Natural killer cell (primary cell): ENCODE data around the gene CSAG3. TPM values are rescaled to one million over a fixed set of nuclear protein-coding genes. Genes with fewer than 3 reads are reported as not detected.
"Not testable (repeated sequence)": the region's sequence is repeated elsewhere in the genome, so short reads cannot be mapped to it uniquely, and the experiment has no call there.

Experiments
- ATAC-seq, 3 donors: fragments of 150-1000 bp in 2 of 3; fragments of 200-7000 bp in 1 of 3; cut with Tn5 transposase; 1 replicate in 1 of 3; 2 replicates in 2 of 3; pipeline ENCODE4 v1.10.0; 2021; ENCODE audit warnings: mild to moderate bottlenecking in 2 of 3, moderate library complexity in 2 of 3
- DNase-seq, 2 donors: peaks; one replicate each; pipeline versions ENCODE4 v3.0.0 to v3.0.0-alpha.2; 2013 to 2021; ENCODE audit warnings: mixed read lengths in 1 of 2
- H3K27ac ChIP-seq: one replicate; pipeline ENCODE4 v1.5.1; 2013; ENCODE audit warnings: mild to moderate bottlenecking, low read length
- H3K27me3 ChIP-seq: one replicate; pipeline ENCODE4 v1.6.1; 2013; ENCODE audit warnings: low read length; ENCODE audit not compliant: control insufficient read depth, insufficient read depth
- H3K36me3 ChIP-seq: one replicate; pipeline ENCODE4 v1.6.1; 2013; ENCODE audit warnings: low read length; ENCODE audit not compliant: control insufficient read depth, insufficient read depth
- H3K4me1 ChIP-seq: one replicate; pipeline ENCODE4 v1.6.1; 2013; ENCODE audit warnings: low read length; ENCODE audit not compliant: control insufficient read depth, insufficient read depth
- H3K4me3 ChIP-seq: one replicate; pipeline ENCODE4 v1.5.1; 2013; ENCODE audit warnings: low read length
- H3K9me3 ChIP-seq: one replicate; pipeline ENCODE4 v1.6.1; 2013; ENCODE audit warnings: low read length; ENCODE audit not compliant: control insufficient read depth, insufficient read depth
- H3K27ac Mint-ChIP-seq, 2 donors: one replicate each; pipeline ENCODE4 v1.8.0; 2022; ENCODE audit warnings: mild to moderate bottlenecking in 2 of 2, mixed read lengths in 2 of 2, moderate library complexity in 1 of 2
- H3K27me3 Mint-ChIP-seq, 2 donors: one replicate each; pipeline ENCODE4 v1.8.0; 2022; ENCODE audit warnings: low read depth in 2 of 2, mixed read lengths in 2 of 2
- H3K36me3 Mint-ChIP-seq: one replicate; pipeline ENCODE4 v1.8.0; 2022; ENCODE audit warnings: mixed read lengths
- H3K4me1 Mint-ChIP-seq, 2 donors: one replicate each; pipeline ENCODE4 v1.8.0; 2022; ENCODE audit warnings: mixed read lengths in 2 of 2
- H3K4me3 Mint-ChIP-seq: one replicate; pipeline ENCODE4 v1.8.0; 2022; ENCODE audit warnings: mild to moderate bottlenecking, moderate library complexity, mixed read lengths
- H3K9me3 Mint-ChIP-seq, 2 donors: one replicate each; pipeline ENCODE4 v1.8.0; 2022; ENCODE audit warnings: mixed read lengths in 2 of 2
- CTCF ChIP-seq: fragments of 200-600 bp; IDR thresholded peaks from one replicate; pipeline ENCODE4 v1.8.0; 2022; ENCODE audit warnings: antibody characterized with exemption
- WGBS: methylation state at CpG from one replicate; pipeline ENCODE4 v1.1.7; 2013; ENCODE audit warnings: missing lambda C conversion rate; ENCODE audit not compliant: insufficient coverage; 5-methylcytosine and 5-hydroxymethylcytosine counted together
- intact Hi-C: fragments of 100-400 bp; cut with micrococcal nuclease; formaldehyde crosslinking; loops from one replicate; pipeline ENCODE4 v1.14.2; 2022
- total RNA-seq, 4 donors: library from RNA; stranded (reverse); fragments of 120-200 nt in 1 of 4; gene quantifications; one replicate each; pipeline versions ENCODE4 v1.2.3 to v1.2.4, GENCODE V29; 2013 to 2022

Gene CSAG3
- total RNA-seq, result not detected
- total RNA-seq (2013), result not detected

- H3K9me3 ChIP-seq, H3K27me3 ChIP-seq, H3K36me3 ChIP-seq, H3K4me3 ChIP-seq, H3K27ac Mint-ChIP-seq, H3K4me1 ChIP-seq, H3K27ac ChIP-seq, ATAC-seq, intact Hi-C loops, H3K4me1 Mint-ChIP-seq, H3K4me3 Mint-ChIP-seq, DNase-seq, H3K36me3 Mint-ChIP-seq, H3K27me3 Mint-ChIP-seq, H3K9me3 Mint-ChIP-seq: not testable (repeated sequence)
- no CpG with 5 or more reads among the region's 2 CpGs for WGBS
Measured at GRCh38 chrX:152758918-152759317, at the start of gene CSAG3. Gene CSAG3 (plus strand): TSS chrX:152759218.

GRCh38 chrX:152713195-152713594, 45.8 kb upstream of the CSAG3 start:
- DNase-seq, H3K9me3 ChIP-seq, H3K36me3 ChIP-seq, H3K27me3 Mint-ChIP-seq, H3K9me3 Mint-ChIP-seq, H3K27me3 ChIP-seq, ATAC-seq, H3K4me1 Mint-ChIP-seq, H3K4me3 Mint-ChIP-seq, H3K4me3 ChIP-seq, intact Hi-C loops, H3K27ac ChIP-seq, H3K27ac Mint-ChIP-seq, H3K4me1 ChIP-seq, H3K36me3 Mint-ChIP-seq: not testable (repeated sequence)
- WGBS, result no CpG with 5 or more reads among the region's 5 CpGs

- H3K36me3 Mint-ChIP-seq, H3K36me3 ChIP-seq, H3K27ac ChIP-seq, H3K4me3 ChIP-seq, intact Hi-C loops, H3K4me1 Mint-ChIP-seq, H3K4me1 ChIP-seq, H3K9me3 Mint-ChIP-seq, H3K4me3 Mint-ChIP-seq, DNase-seq, ATAC-seq, H3K27ac Mint-ChIP-seq, H3K27me3 ChIP-seq, H3K27me3 Mint-ChIP-seq, H3K9me3 ChIP-seq: not testable (repeated sequence)
- no CpG with 5 or more reads among the region's 35 CpGs for WGBS
Measured at GRCh38 chrX:152713815-152714787, 44.9 kb upstream of the CSAG3 start, which contains the start of gene MAGEA2B. Gene MAGEA2B (plus strand): TSS chrX:152714628. CDS start chrX:152717107, 2,479 bp downstream.

GRCh38 chrX:152725409-152725808, 33.6 kb upstream of the CSAG3 start:
- H3K4me1 ChIP-seq, result no peaks in the 10 kb centered on the region
- ATAC-seq, result no peak
- DNase-seq, result no peak
- intact Hi-C loops, result no loop called here
- Mint-ChIP-seq H3K27me3 (peaks cover 0 to 17% of the 10 kb centered on the region in 2 donors), H3K9me3 (no peaks in the 10 kb centered on the region), H3K4me1 (no peaks in the 10 kb centered on the region), H3K27ac (no peak overlapping the region), H3K36me3 (no peaks in the 10 kb centered on the region), H3K4me3 (no peak overlapping the region)
- no peaks in the 10 kb centered on the region for H3K36me3 ChIP-seq
- no peaks in the 10 kb centered on the region for H3K27me3 ChIP-seq
- 88% methylated on average over 5 of the region's 7 CpGs for WGBS
- TF ChIP-seq CTCF, result no peak
- no peak overlapping the region for H3K4me3 ChIP-seq
- H3K27ac ChIP-seq, result no peak overlapping the region
- no peaks in the 10 kb centered on the region for H3K9me3 ChIP-seq
